Measurements from ENCODE around the gene COL5A2. TPM values are rescaled to one million over a fixed set of nuclear protein-coding genes. Genes with fewer than 3 reads are reported as not detected.

Gene COL5A2
- total and polyA plus RNA-seq, 9 of the 15 experiments (the other 6 are each of a cell fraction or from before 2014, with no cell fraction given) = 0.01 to 0.54 (median 0.19) TPM

- Histone ChIP-seq H3K27me3 (ENCODE audit: control insufficient read depth in 2 of 2, insufficient read depth in 2 of 2, low read length in 2 of 2) (no peaks in the 10 kb centered on the region), H3K9me3 (replicated peaks; ENCODE audit: control insufficient read depth, insufficient read depth, low read depth, low read length) (no peaks in the 10 kb centered on the region), H3K36me3 (ENCODE audit: control insufficient read depth, insufficient read depth, low read length) (no peaks in the 10 kb centered on the region), H2AFZ (ENCODE audit: low read depth, low read length) (no peak overlapping the region), H3K4me1 (replicated peaks in 1 of 2; ENCODE audit: control insufficient read depth in 2 of 2, insufficient read depth in 2 of 2, low read length in 2 of 2) (no peaks in the 10 kb centered on the region), H3K4me3 (no peak overlapping the region), H3K9ac (ENCODE audit: insufficient read depth in 1 of 2, low read depth in 2 of 2, low read length in 2 of 2) (no peak overlapping the region), H4K20me1 (replicated peaks; ENCODE audit: control insufficient read depth, insufficient read depth, low read length) (no peaks in the 10 kb centered on the region), H3K4me2 (ENCODE audit: insufficient read depth, low read length) (no peak overlapping the region), H3K9me1 (ENCODE audit: control insufficient read depth, insufficient read depth, low read length) (no peaks in the 10 kb centered on the region), H3K27ac (ENCODE audit: extremely low read depth, low read depth, low read length) (no peak overlapping the region), H3K79me2 (ENCODE audit: control insufficient read depth, insufficient read depth, low read length) (no peaks in the 10 kb centered on the region)
- DNase-seq (ENCODE audit: extremely low read depth in 1 of 4, low spot score in 3 of 4) (no peak), FAIRE-seq (no peak), ATAC-seq (no peak)
- intact Hi-C loops (cut with micrococcal nuclease) (loop anchor here (5.0 kb wide), 2 partner anchors 194 to 571 kb away; no protein-coding TSS in a partner anchor), in situ Hi-C loops (cut with MboI) (no loop called here)
- no TSS peak for BruUV-seq (replicated peaks)
- ChIA-PET POLR2A (no interaction called here), CTCF (ENCODE audit: low intra/inter-chr PET ratio) (interaction anchor here (0.9 kb wide), 1 partner anchor 319 kb away, joined by 4 read pairs; no protein-coding TSS in a partner anchor)
- WGBS (ENCODE audit: insufficient coverage, low coverage, missing lambda C conversion rate) = 0% methylated on average over 2 of the region's 2 CpGs
- no peak for TF ChIP-seq MIER1 (IDR thresholded peaks at IDR 0.05; ENCODE audit: low read depth)
- no peak for TF ChIP-seq MGA (IDR thresholded peaks at IDR 0.05)
- no peak for TF ChIP-seq PRMT5 (CRISPR knock-in tag; IDR thresholded peaks at IDR 0.05)
- TF ChIP-seq HDAC6 (IDR thresholded peaks at IDR 0.05; ENCODE audit: low read depth, low read length) = no peak
- no peak for TF ChIP-seq CREB3L1 (IDR thresholded peaks at IDR 0.05; ENCODE audit: borderline replicate concordance, low read depth)
- no peak for TF ChIP-seq TAL1 (IDR thresholded peaks at IDR 0.05)
- no peak for TF ChIP-seq MBD1 (CRISPR knock-in tag; IDR thresholded peaks at IDR 0.05)
- no peak for TF ChIP-seq PURB (CRISPR knock-in tag; IDR thresholded peaks at IDR 0.05; ENCODE audit: low read depth)
- no peak for TF ChIP-seq MTA1 (IDR thresholded peaks at IDR 0.05; ENCODE audit: borderline replicate concordance)
These were observed 86.6 kb downstream of the COL5A2 start for GRCh38 chr2:189092936-189093335.
